ENCODE data around the gene SH3PXD2A.

DNA sequence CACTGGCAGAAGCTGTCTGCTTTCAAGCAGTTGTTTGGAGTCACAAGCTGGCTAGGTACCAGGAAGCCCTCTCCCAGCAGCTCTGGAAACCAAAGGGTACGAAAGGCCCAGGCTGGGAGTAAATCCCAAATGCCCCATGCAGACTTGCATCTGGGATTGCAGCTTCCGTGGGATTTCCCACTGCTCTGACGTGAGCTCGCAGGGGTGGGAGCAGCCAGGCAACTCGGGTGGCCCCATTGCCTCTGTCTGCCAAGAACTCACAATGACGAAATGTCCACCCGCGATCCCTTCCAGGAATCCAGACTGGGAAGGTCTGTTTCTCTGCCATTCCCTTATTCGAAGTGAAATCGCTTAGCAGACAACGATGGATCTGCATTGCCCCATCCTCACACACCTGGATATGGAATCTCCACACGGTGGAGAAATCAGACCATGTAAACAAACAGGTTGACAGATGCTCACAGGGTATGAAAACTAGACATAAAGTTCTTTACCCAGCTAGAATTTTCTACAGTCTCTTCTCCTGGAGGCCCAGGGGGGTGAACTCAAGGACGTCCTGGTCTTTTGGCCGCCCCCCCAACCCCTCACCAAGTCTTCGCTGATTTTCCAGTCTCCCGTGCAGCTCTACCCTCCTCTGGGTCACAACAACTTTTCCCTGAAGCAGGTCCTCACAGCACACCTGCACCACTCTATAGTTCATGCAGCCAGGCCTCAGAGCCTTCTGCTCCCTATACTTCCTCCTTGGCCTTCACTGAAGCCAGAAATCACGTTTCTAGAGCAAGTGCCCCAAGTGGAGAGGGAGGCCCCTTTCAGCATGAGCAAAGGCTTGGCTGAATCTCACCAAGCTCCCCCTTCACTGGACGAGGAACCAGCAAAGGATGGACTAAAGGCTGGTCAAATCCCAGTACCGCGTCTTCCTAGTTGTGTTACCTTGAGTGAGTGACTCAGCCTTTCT, 20.0 kb downstream of the SH3PXD2A start:
- TF ChIP-seq POLR2AphosphoS5 (IDR thresholded peaks at IDR 0.05; ENCODE audit: low read depth, low read length) (no peak), POLR2A (IDR thresholded peaks at IDR 0.05; ENCODE audit: low read depth, low read length) (no peak)
